ENCODE data around the gene TEF.

Gene TEF, protein sequence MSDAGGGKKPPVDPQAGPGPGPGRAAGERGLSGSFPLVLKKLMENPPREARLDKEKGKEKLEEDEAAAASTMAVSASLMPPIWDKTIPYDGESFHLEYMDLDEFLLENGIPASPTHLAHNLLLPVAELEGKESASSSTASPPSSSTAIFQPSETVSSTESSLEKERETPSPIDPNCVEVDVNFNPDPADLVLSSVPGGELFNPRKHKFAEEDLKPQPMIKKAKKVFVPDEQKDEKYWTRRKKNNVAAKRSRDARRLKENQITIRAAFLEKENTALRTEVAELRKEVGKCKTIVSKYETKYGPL

GRCh38 chr22:41381329-41382097 is at the start of gene TEF:
TEF (plus strand) TSS chr22:41381942; CDS start chr22:41382045, 103 bp downstream.
- peak; percentile 98 for DNase-seq

DNA sequence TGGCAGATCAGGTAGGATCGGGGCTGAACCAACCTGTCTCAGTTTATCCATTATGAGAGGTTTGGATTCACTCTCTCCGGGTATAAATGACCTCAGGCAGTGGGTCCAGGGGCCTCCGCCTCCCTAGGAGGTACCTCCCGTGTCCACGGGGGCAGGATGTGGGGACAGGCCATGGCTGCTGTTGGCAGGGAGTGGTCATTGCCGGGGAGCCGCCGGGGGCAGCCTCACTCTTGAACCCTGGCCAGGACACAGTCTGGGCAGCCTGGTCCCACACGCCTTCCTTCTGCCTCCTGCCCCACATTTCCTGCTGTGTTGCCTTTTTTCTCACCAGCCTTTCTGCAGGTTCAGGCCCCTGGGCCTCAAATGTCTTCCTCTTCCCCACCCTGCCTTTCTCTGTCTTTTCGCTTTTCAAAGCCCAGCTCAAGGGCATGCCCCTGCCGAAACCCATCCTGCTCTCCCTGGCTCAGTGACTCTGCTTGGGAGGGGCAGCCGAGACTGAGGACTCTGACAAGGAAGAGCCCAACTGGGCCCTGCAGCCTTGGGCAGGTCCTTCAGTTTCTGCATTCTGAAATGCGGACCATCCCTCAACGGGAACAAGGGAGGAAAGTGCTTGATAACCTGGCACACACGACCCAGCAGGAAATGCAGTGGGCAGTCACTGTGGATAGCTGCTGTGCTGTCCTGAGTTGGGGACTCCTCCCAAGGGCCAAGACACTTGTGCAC is 49.4 kb upstream of the TEF start:
- no peak for DNase-seq

- DNase-seq, result no peak
These were observed 47.9 kb upstream of the TEF start for GRCh38 chr22:41333806-41334205.

- no peak for DNase-seq
These were observed 47.5 kb upstream of the TEF start for GRCh38 chr22:41334215-41334614.

DNA sequence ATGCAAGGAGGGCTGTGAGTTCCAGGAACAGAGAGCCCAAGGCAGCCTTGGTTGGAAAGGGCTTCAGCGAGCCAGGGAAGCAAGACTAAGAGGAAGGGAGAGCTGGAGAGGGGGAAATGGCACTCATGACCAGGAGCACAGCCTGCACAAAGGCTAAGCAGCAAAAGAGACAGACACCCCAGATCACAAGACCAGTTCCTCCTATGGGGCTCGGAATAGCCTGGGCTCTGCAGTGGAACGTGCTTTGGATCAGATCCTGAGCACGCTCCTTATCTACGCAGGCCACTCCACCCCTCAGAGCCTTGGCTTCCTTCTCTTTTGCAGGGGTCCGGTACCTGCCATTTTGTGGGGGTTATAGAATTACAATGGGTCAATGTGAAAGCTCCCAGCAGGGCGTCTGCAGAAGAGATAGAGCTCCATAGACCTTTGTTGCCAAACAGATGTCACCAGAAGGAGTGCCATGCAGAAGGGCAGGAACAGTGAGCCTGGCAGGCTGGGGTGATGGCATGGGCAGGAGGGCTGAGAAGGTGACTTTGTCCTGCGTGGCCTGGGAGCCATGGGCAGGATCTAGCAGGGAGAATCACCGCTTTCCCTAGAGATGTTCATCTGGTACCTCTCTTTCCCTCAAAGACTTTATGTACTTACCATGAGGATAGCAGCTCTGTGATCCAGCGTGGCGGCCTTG is 46.6 kb upstream of the TEF start:
- DNase-seq, result no peak

DNA sequence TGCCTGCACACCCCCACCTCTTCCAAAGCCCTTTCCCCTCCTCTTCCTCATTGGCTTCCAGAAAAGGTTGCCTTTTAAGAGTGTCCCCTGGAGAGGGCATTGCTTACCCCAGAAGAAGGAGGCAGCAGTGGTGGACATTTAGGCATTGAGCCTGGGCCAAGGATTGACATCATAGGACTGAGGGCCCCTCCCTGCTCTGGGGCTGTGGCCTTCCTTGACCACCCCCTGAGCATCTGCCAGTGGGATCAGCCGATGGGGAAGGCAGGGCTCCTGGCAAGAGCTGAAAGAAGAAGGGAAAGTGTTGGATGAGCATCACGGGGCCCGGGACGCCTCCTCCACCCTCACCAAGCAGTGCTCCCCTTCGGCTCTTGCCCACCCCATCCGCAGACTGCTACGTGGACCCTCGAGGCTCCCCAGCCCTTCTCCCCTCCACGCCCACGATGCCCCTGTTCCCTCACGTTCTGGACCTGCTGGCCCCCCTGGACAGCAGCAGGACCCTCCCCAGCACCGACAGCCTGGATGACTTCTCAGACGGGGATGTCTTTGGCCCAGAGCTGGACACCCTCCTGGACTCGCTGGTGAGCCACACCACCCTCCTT is 43.0 kb upstream of the TEF start:
- DNase-seq, result no peak

DNA sequence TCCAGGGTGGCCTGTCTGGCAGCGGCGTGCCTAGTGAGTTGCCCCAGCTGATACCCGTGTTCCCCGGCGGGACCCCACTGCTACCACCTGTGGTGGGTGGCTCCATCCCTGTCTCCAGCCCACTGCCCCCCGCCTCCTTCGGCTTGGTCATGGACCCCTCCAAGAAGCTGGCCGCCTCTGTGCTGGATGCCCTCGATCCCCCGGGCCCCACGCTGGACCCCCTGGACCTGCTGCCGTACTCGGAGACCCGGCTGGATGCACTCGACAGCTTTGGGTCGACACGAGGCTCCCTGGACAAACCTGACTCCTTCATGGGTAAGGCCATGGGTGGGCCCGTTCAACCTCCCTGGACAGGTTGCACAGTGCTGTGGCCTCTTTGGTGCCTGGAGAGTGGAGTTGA is 41.9 kb upstream of the TEF start:
- no peak for DNase-seq

- no peak for DNase-seq
These were observed 41.4 kb upstream of the TEF start for GRCh38 chr22:41340357-41340756.

GRCh38 chr22:41341012-41341411 is 40.7 kb upstream of the TEF start:
- no peak for DNase-seq

DNA sequence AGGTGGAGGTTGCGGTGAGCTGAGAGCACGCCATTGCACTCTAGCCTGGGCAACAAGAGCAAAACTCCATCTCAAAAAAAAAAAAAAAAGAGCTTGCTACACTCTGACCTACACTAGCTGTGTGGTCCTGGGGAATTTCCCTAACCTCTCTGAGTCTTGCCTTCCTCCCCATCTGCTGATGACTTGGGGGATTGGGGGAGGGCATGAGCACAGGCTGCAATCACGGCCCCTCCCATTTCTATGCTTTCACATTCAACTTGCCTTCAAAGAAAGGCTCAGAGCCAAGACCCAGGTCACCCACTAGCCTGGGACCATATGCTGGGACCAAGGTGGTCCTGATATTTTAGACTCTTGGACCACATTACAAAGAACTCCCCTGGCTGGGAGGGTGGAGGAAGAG is 39.8 kb upstream of the TEF start:
- no peak for DNase-seq

GRCh38 chr22:41343300-41343699 is 38.4 kb upstream of the TEF start:
- DNase-seq, result no peak

DNA sequence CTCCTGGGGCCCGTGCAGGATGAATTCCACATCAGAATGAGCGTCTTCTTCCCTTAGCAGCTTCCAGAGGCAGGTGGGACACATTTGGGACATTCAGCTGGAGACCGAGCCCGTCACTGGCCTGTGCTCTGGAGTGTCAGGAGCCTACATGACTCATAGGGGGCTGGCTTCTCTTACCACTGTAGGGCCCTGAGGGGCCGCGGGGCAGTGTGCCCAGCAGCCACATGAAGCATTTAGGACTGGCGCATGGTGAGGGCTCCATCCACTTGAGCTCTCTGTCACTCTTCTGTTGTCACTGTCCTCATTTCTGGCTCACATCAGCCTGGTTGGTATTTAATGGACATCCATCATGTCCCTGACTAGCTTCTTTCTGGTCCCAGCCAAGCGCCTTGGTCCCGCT is 38.0 kb upstream of the TEF start:
- no peak for DNase-seq

- DNase-seq, result no peak
These were observed 37.5 kb upstream of the TEF start for GRCh38 chr22:41344189-41344788.

GRCh38 chr22:41345807-41346335 is 35.9 kb upstream of the TEF start:
- DNase-seq, result no peak

DNA sequence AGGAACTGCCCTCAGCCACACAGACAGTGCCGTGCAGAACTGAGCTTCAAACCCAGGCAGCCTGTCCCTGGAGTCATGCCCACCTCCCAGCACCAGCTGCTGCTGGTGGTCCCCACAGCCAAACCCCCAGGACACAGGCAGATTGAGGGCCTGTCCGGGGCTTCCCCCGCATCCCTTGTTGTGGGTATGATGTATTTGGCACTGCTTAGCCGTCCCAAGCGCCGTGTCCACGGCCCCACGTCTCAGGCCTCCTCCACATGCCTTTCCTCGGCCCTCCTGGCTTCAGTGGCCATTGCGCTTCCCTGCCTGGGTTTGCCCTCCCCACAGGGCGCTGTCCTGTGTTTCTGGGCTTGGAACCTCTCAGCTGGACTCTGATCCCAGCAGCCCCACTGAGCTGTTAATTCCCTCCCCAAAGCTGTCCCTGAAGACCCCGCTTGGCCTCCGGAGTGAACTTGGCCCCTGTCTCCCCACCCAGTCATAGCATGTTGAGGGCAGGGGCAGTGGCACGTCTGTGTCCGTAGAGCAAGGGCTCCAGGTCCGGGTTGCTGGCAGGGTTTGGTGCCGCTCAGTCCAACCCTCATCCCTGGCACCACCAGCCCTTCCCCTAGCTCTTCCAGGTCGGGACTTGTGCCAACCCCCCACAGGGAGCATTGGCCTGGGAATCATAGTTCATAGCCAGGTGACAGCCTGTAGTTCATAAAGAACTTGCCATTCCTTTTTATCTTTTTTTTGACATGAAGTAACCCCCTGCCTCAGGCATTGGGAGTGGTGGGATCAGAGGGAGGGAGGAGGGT is 34.5 kb upstream of the TEF start:
- no peak for DNase-seq

- no peak for DNase-seq
These were observed 32.7 kb upstream of the TEF start for GRCh38 chr22:41348964-41349484.

DNA sequence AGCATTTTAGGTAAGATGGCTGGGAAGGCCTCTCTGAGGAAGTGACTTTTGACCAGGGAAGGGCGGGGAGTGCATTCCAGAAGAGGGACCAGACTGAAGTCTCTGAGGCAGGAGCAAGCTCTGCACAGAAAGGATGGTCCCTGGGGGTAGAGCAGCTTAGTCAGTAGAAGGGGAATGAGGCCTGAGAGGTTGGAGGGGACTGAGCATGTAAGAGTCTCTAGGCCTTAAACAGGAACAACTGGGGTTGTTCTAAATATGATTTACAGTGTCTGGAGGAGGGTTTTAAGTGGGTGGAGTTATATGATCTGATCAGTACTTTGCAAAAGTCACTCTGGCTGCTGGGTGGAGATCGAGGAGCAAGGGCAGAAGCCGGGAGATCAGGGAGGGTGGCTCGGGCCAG is 31.7 kb upstream of the TEF start:
- DNase-seq, result no peak

- DNase-seq, result no peak
These were observed 30.7 kb upstream of the TEF start for GRCh38 chr22:41351011-41351410.

GRCh38 chr22:41352058-41352457 is 29.7 kb upstream of the TEF start:
- no peak for DNase-seq

GRCh38 chr22:41353862-41354575 is 27.7 kb upstream of the TEF start:
- no peak for DNase-seq
